SK-N-SH (cell line): ENCODE measurements around the gene STAT6.

Source experiments
- CTCF ChIP-seq: fragments of 200-600 bp; sonication (generic); IDR thresholded peaks from 2 replicates; pipeline ENCODE4 v1.6.1; 2017; ENCODE audit warnings: antibody characterized with exemption, mild to moderate bottlenecking, moderate library complexity
- EZH2phosphoT487 ChIP-seq: fragments of 200-600 bp; sonication (generic); IDR thresholded peaks from 2 replicates; pipeline ENCODE4 v1.6.1; 2017; ENCODE audit warnings: low read depth, mixed run types, mild to moderate bottlenecking, antibody characterized with exemption, moderate library complexity, borderline replicate concordance
- MAX ChIP-seq: IDR thresholded peaks from 2 replicates; pipeline ENCODE4 v1.4.0; 2012; ENCODE audit warnings: low read depth
- TCF12 ChIP-seq: IDR thresholded peaks from 2 replicates; pipeline ENCODE4 v1.4.0; 2012

- no peak for TF ChIP-seq EZH2phosphoT487
- TF ChIP-seq CTCF, result no peak
- peak; percentile 76 for TF ChIP-seq MAX
- no peak for TF ChIP-seq TCF12
These were observed 24.0 kb downstream of the STAT6 start for GRCh38 chr12:57087010-57087690.
